ENCODE results near the gene CADM3.

GRCh38 chr1:159248311-159248710, 76.9 kb downstream of the CADM3 start:
- TF ChIP-seq POLR2A (IDR thresholded peaks at IDR 0.05; ENCODE audit: control extremely low read depth in 1 of 2, low read depth in 2 of 2, low read length in 2 of 2) (no peak), EGR1 (IDR thresholded peaks at IDR 0.05; ENCODE audit: borderline replicate concordance, low read depth, low read length) (no peak), EZH2 (IDR thresholded peaks at IDR 0.05; ENCODE audit: low read depth, low read length, severe bottlenecking) (no peak), SIRT6 (IDR thresholded peaks at IDR 0.05; ENCODE audit: low read length) (no peak), SIN3A (conservative IDR thresholded peaks at IDR 0.05 in 1 of 2, IDR thresholded peaks at IDR 0.05 in 1 of 2; ENCODE audit: low read depth in 1 of 2, low read length in 2 of 2) (no peak), GTF2F1 (IDR thresholded peaks at IDR 0.05; ENCODE audit: borderline replicate concordance, low read depth, low read length) (no peak), CTCF (IDR thresholded peaks at IDR 0.05; ENCODE audit: control extremely low read depth in 1 of 3, insufficient read depth in 1 of 3, low read depth in 1 of 3, low read length in 3 of 3) (no peak), USF2 (IDR thresholded peaks at IDR 0.05; ENCODE audit: low read length) (no peak)

All from H1 (cell line).